Natural killer cell (primary cell): Measurements from ENCODE around the gene SETBP1. TPM values are rescaled to one million over a fixed set of nuclear protein-coding genes. Genes with fewer than 3 reads are reported as not detected.

ENCODE experiments used
- ATAC-seq, 3 donors: fragments of 150-1000 bp in 2 of 3; fragments of 200-7000 bp in 1 of 3; cut with Tn5 transposase; 1 replicate in 1 of 3; 2 replicates in 2 of 3; pipeline ENCODE4 v1.10.0; 2021; ENCODE audit warnings: mild to moderate bottlenecking in 2 of 3, moderate library complexity in 2 of 3
- DNase-seq, 2 donors: peaks; one replicate each; pipeline versions ENCODE4 v3.0.0 to v3.0.0-alpha.2; 2013 to 2021; ENCODE audit warnings: mixed read lengths in 1 of 2
- H3K27ac ChIP-seq: one replicate; pipeline ENCODE4 v1.5.1; 2013; ENCODE audit warnings: mild to moderate bottlenecking, low read length
- H3K27me3 ChIP-seq: one replicate; pipeline ENCODE4 v1.6.1; 2013; ENCODE audit warnings: low read length; ENCODE audit not compliant: control insufficient read depth, insufficient read depth
- H3K36me3 ChIP-seq: one replicate; pipeline ENCODE4 v1.6.1; 2013; ENCODE audit warnings: low read length; ENCODE audit not compliant: control insufficient read depth, insufficient read depth
- H3K4me1 ChIP-seq: one replicate; pipeline ENCODE4 v1.6.1; 2013; ENCODE audit warnings: low read length; ENCODE audit not compliant: control insufficient read depth, insufficient read depth
- H3K4me3 ChIP-seq: one replicate; pipeline ENCODE4 v1.5.1; 2013; ENCODE audit warnings: low read length
- H3K9me3 ChIP-seq: one replicate; pipeline ENCODE4 v1.6.1; 2013; ENCODE audit warnings: low read length; ENCODE audit not compliant: control insufficient read depth, insufficient read depth
- H3K27ac Mint-ChIP-seq, 2 donors: one replicate each; pipeline ENCODE4 v1.8.0; 2022; ENCODE audit warnings: mild to moderate bottlenecking in 2 of 2, mixed read lengths in 2 of 2, moderate library complexity in 1 of 2
- H3K27me3 Mint-ChIP-seq, 2 donors: one replicate each; pipeline ENCODE4 v1.8.0; 2022; ENCODE audit warnings: low read depth in 2 of 2, mixed read lengths in 2 of 2
- H3K36me3 Mint-ChIP-seq: one replicate; pipeline ENCODE4 v1.8.0; 2022; ENCODE audit warnings: mixed read lengths
- H3K4me1 Mint-ChIP-seq, 2 donors: one replicate each; pipeline ENCODE4 v1.8.0; 2022; ENCODE audit warnings: mixed read lengths in 2 of 2
- H3K4me3 Mint-ChIP-seq: one replicate; pipeline ENCODE4 v1.8.0; 2022; ENCODE audit warnings: mild to moderate bottlenecking, moderate library complexity, mixed read lengths
- H3K9me3 Mint-ChIP-seq, 2 donors: one replicate each; pipeline ENCODE4 v1.8.0; 2022; ENCODE audit warnings: mixed read lengths in 2 of 2
- CTCF ChIP-seq: fragments of 200-600 bp; IDR thresholded peaks from one replicate; pipeline ENCODE4 v1.8.0; 2022; ENCODE audit warnings: antibody characterized with exemption
- WGBS: methylation state at CpG from one replicate; pipeline ENCODE4 v1.1.7; 2013; ENCODE audit warnings: missing lambda C conversion rate; ENCODE audit not compliant: insufficient coverage; 5-methylcytosine and 5-hydroxymethylcytosine counted together
- intact Hi-C: fragments of 100-400 bp; cut with micrococcal nuclease; formaldehyde crosslinking; loops from one replicate; pipeline ENCODE4 v1.14.2; 2022
- total RNA-seq, 4 donors: library from RNA; stranded (reverse); fragments of 120-200 nt in 1 of 4; gene quantifications; one replicate each; pipeline versions ENCODE4 v1.2.3 to v1.2.4, GENCODE V29; 2013 to 2022

Gene SETBP1
- total RNA-seq, 3 donors from 2014 or later (not counting 1 experiment from before 2014, with no cell fraction given), result 36.0 to 46.6 (median 41.2) TPM

- no peak overlapping the region for H3K4me3 Mint-ChIP-seq
Measured at GRCh38 chr18:44801781-44802180, 121.1 kb downstream of the SETBP1 start.

GRCh38 chr18:44802508-44802907 lies 121.8 kb downstream of the SETBP1 start:
- Mint-ChIP-seq H3K4me3 (no peak overlapping the region), H3K27me3 (peaks cover 0 to under 1% of the 10 kb centered on the region in 2 donors), H3K36me3 (peaks cover 7% of the 10 kb centered on the region), H3K4me1 (peaks cover 45 to 69% of the 10 kb centered on the region in 2 donors), H3K9me3 (peaks cover 0 to 4% of the 10 kb centered on the region in 2 donors), H3K27ac (no peak overlapping the region)
- H3K36me3 ChIP-seq, result no peaks in the 10 kb centered on the region
- no peak for TF ChIP-seq CTCF
- no peak overlapping the region for H3K27ac ChIP-seq
- intact Hi-C loops, result no loop called here
- ATAC-seq (no peak), DNase-seq (no peak)
- H3K9me3 ChIP-seq, result no peaks in the 10 kb centered on the region
- WGBS, result 94% methylated on average over 3 of the region's 3 CpGs
- H3K4me1 ChIP-seq, result peaks cover 27% of the 10 kb centered on the region
- H3K27me3 ChIP-seq, result no peaks in the 10 kb centered on the region
- H3K4me3 ChIP-seq, result no peak overlapping the region

More at GRCh38 chr18:44801781-44802180, 121.1 kb downstream of the SETBP1 start:
- WGBS, result 94% methylated on average over 2 of the region's 2 CpGs
- no peak for ATAC-seq
- Histone ChIP-seq H3K27ac (no peak overlapping the region), H3K4me3 (no peak overlapping the region), H3K27me3 (no peaks in the 10 kb centered on the region), H3K4me1 (peaks cover 27% of the 10 kb centered on the region), H3K36me3 (no peaks in the 10 kb centered on the region), H3K9me3 (no peaks in the 10 kb centered on the region)
- DNase-seq, result no peak
- peaks cover 45 to 62% of the 10 kb centered on the region in 2 donors for H3K4me1 Mint-ChIP-seq
- H3K36me3 Mint-ChIP-seq, result peaks cover 7% of the 10 kb centered on the region
- H3K27me3 Mint-ChIP-seq, result no peaks in the 10 kb centered on the region
- peaks cover 0 to 4% of the 10 kb centered on the region in 2 donors for H3K9me3 Mint-ChIP-seq
- no peak for TF ChIP-seq CTCF
- H3K27ac Mint-ChIP-seq, result no peak overlapping the region
- intact Hi-C loops, result no loop called here

- ATAC-seq (no peak), DNase-seq (no peak)
- no peak overlapping the region for H3K27ac ChIP-seq
- peaks cover 27% of the 10 kb centered on the region for H3K4me1 ChIP-seq
- Mint-ChIP-seq H3K4me3 (no peak overlapping the region), H3K4me1 (peaks cover 51 to 76% of the 10 kb centered on the region in 2 donors), H3K9me3 (peaks cover 0 to 4% of the 10 kb centered on the region in 2 donors), H3K27ac (no peak overlapping the region), H3K27me3 (peaks cover 0 to 2% of the 10 kb centered on the region in 2 donors), H3K36me3 (peaks cover 7% of the 10 kb centered on the region)
- H3K27me3 ChIP-seq, result no peaks in the 10 kb centered on the region
- H3K36me3 ChIP-seq, result no peaks in the 10 kb centered on the region
- H3K4me3 ChIP-seq, result no peak overlapping the region
- intact Hi-C loops, result no loop called here
- TF ChIP-seq CTCF, result no peak
- no peaks in the 10 kb centered on the region for H3K9me3 ChIP-seq
- WGBS, result 96% methylated on average over 7 of the region's 7 CpGs
Measured at GRCh38 chr18:44803019-44803650, 122.4 kb downstream of the SETBP1 start.

GRCh38 chr18:44804033-44804432 lies 123.3 kb downstream of the SETBP1 start:
- Mint-ChIP-seq H3K4me3 (no peak overlapping the region), H3K36me3 (peaks cover 7% of the 10 kb centered on the region), H3K4me1 (peaks cover 48 to 71% of the 10 kb centered on the region in 2 donors), H3K27me3 (peaks cover 0 to 2% of the 10 kb centered on the region in 2 donors), H3K9me3 (peaks cover 0 to 4% of the 10 kb centered on the region in 2 donors), H3K27ac (no peak overlapping the region)
- TF ChIP-seq CTCF, result no peak
- ATAC-seq, result no peak
- no peaks in the 10 kb centered on the region for H3K9me3 ChIP-seq
- H3K27ac ChIP-seq, result no peak overlapping the region
- H3K27me3 ChIP-seq, result no peaks in the 10 kb centered on the region
- peaks cover 27% of the 10 kb centered on the region for H3K4me1 ChIP-seq
- 87% methylated on average over 2 of the region's 2 CpGs for WGBS
- intact Hi-C loops, result no loop called here
- H3K36me3 ChIP-seq, result no peaks in the 10 kb centered on the region
- DNase-seq, result no peak
- no peak overlapping the region for H3K4me3 ChIP-seq
